Neural cell (in vitro differentiated cells): ENCODE results near the gene GABRG3. TPM values are rescaled to one million over a fixed set of nuclear protein-coding genes. Genes with fewer than 3 reads are reported as not detected.

Experiments used
- H2AFZ ChIP-seq: fragments of 200-600, 300-800 bp; sonication (generic), shearing (Covaris generic); 2 replicates; pipeline ENCODE4 v1.6.0; 2014; ENCODE audit warnings: low read depth, mild to moderate bottlenecking, antibody characterized with exemption, low read length, moderate library complexity
- H3F3A ChIP-seq: fragments of 200-600 bp; shearing (Covaris generic); 2 replicates; pipeline ENCODE4 v1.6.1; 2016; ENCODE audit warnings: mild to moderate bottlenecking, moderate library complexity, mixed read lengths, antibody characterized with exemption, low read length; ENCODE audit not compliant: insufficient read depth, poor library complexity, severe bottlenecking
- H3K27ac ChIP-seq: fragments of 200-600, 300-800 bp; sonication (generic), shearing (Covaris generic); 2 replicates; pipeline ENCODE4 v1.5.1; 2014; ENCODE audit warnings: mild to moderate bottlenecking, low read length, moderate library complexity
- H3K27me3 ChIP-seq: fragments of 300-800, 200-600 bp; sonication (generic), shearing (Covaris generic); 2 replicates; pipeline ENCODE4 v1.6.0; 2014; ENCODE audit warnings: mild to moderate bottlenecking, low read depth, low read length, moderate library complexity; ENCODE audit not compliant: insufficient read depth
- H3K36me3 ChIP-seq: fragments of 300-800, 200-600 bp; sonication (generic), shearing (Covaris generic); 2 replicates; pipeline ENCODE4 v1.5.1; 2014; ENCODE audit warnings: mild to moderate bottlenecking, antibody characterized with exemption, low read length, moderate library complexity; ENCODE audit not compliant: insufficient read depth
- H3K4me2 ChIP-seq: fragments of 300-800, 200-600 bp; sonication (generic), shearing (Covaris generic); 2 replicates; pipeline ENCODE4 v1.6.0; 2014; ENCODE audit warnings: mild to moderate bottlenecking, low read length
- H3K4me3 ChIP-seq: fragments of 300-800, 200-600 bp; sonication (generic), shearing (Covaris generic); 2 replicates; pipeline ENCODE4 v1.5.1; 2014; ENCODE audit warnings: mild to moderate bottlenecking, low read length, moderate library complexity
- H3K79me2 ChIP-seq: fragments of 200-600 bp; shearing (Covaris generic); replicated peaks from 2 replicates; pipeline ENCODE4 v1.6.0; 2014; ENCODE audit warnings: mild to moderate bottlenecking, low read length, moderate library complexity; ENCODE audit not compliant: insufficient read depth
- H3K9ac ChIP-seq: fragments of 300-800, 200-600 bp; sonication (generic), shearing (Covaris generic); 2 replicates; pipeline ENCODE4 v1.6.1; 2016; ENCODE audit warnings: mild to moderate bottlenecking, low read length, mixed read lengths
- H3K9me2 ChIP-seq: fragments of 200-600 bp; shearing (Covaris generic); 2 replicates; pipeline ENCODE4 v1.6.1; 2016; ENCODE audit warnings: mild to moderate bottlenecking, low read length, mixed read lengths; ENCODE audit not compliant: insufficient read depth
- H3K9me3 ChIP-seq: fragments of 200-600, 300-800 bp; sonication (generic), shearing (Covaris generic); 2 replicates; pipeline ENCODE4 v1.6.1; 2016; ENCODE audit warnings: mild to moderate bottlenecking, mixed run types, low read length, moderate library complexity, mixed read lengths
- H4K20me1 ChIP-seq: fragments of 200-600 bp; shearing (Covaris generic); 2 replicates; pipeline ENCODE4 v1.6.1; 2016; ENCODE audit warnings: mild to moderate bottlenecking, mixed run types; ENCODE audit not compliant: insufficient read depth
- EP300 ChIP-seq: fragments of 450-650 bp; conservative IDR thresholded peaks from 2 replicates; pipeline ENCODE4 v1.6.1; 2014; ENCODE audit warnings: antibody characterized with exemption, mild to moderate bottlenecking, moderate library complexity; ENCODE audit not compliant: poor library complexity, severe bottlenecking
- EZH2 ChIP-seq: fragments of 200-600, 300-800 bp; shearing (Covaris generic), sonication (generic); IDR thresholded peaks from 2 replicates; pipeline ENCODE4 v1.6.1; 2014; ENCODE audit warnings: antibody characterized with exemption, low read length, borderline replicate concordance, mild to moderate bottlenecking; ENCODE audit not compliant: insufficient read depth, poor library complexity, severe bottlenecking
- MXI1 ChIP-seq: fragments of 450-650 bp; conservative IDR thresholded peaks from 2 replicates; pipeline ENCODE4 v1.6.1; 2014; ENCODE audit warnings: antibody characterized with exemption, mild to moderate bottlenecking; ENCODE audit not compliant: poor library complexity, severe bottlenecking
- POLR2AphosphoS5 ChIP-seq: IDR thresholded peaks from 2 replicates; pipeline ENCODE4 v1.6.1; 2012
- RAD21 ChIP-seq: fragments of 450-650 bp; conservative IDR thresholded peaks from 2 replicates; pipeline ENCODE4 v1.6.1; 2014; ENCODE audit warnings: antibody characterized with exemption, mild to moderate bottlenecking, moderate library complexity
- SMC3 ChIP-seq: fragments of 450-650 bp; conservative IDR thresholded peaks from 2 replicates; pipeline ENCODE4 v1.6.1; 2014; ENCODE audit warnings: antibody characterized with exemption, mild to moderate bottlenecking, moderate library complexity; ENCODE audit not compliant: poor library complexity
- TAF1 ChIP-seq: IDR thresholded peaks from 2 replicates; pipeline ENCODE4 v1.6.1; 2012; ENCODE audit warnings: low read depth
- polyA plus RNA-seq: library from polyadenylated mRNA; depleted of rRNA; stranded (reverse); fragments of >200 nt; gene quantifications from 2 replicates; pipeline ENCODE4 v1.2.3, GENCODE V29; 2014
- TF ChIP-seq, protein P1 (sequence below): fragments of 450-650 bp; IDR thresholded peaks from 2 replicates; pipeline ENCODE4 v1.5.1; 2014; ENCODE audit warnings: antibody characterized with exemption, mild to moderate bottlenecking, moderate library complexity; ENCODE audit not compliant: poor library complexity, severe bottlenecking
- TF ChIP-seq, protein P2 (sequence below): IDR thresholded peaks from 2 replicates; pipeline ENCODE4 v1.6.1; 2012; ENCODE audit warnings: borderline replicate concordance

The GABRG3 gene
- polyA plus RNA-seq, 1 donor from 2014 or later, result 1.2 TPM

DNA sequence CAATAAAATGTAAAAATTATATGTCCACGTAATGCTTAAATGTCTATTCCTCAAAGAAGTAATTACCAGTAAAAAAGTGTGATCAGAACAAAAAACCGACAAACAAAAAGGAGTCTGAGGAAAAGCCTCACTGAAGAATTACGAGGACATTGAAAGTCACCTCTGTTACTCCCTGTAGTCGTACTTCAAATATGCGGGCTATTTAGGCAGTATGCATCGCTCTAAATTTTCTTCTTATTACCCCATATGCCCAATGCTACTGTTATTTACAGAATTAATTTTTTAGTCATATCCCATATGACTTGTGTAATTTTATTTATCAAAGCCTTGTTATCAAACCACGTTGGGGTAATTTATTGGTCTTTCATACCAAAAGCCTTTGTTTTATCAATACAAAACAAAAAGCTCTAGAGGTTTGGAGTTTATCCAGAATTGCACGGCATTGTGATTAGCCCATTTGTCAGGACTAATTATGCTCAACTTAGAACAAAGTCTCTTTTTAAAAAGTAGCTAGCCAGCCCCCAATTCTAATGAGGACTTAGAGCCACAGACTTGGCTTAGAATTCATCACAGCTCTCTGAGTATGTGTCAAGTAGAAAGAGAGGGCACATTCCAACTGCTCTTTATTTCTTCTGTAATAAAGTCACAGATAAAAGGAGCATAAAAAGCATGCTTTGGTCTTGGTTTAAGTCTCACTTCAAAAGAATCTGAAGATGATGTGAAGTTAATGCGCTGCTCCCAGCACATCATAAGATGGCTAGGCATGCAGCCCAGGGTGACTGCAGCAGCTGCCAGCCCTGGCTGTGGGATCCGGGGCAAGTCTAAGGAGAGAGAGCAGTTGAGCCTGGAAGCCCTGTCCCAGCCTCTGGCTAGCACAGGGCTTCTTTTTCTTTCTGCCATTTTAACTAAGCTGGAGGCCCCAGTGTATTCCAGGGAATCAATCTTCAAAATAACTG is 521.0 kb downstream of the GABRG3 start:
- Histone ChIP-seq H3K27me3 (no peaks in the 10 kb centered on the region), H3F3A (no peaks in the 10 kb centered on the region), H3K9me2 (no peaks in the 10 kb centered on the region), H3K9me3 (no peaks in the 10 kb centered on the region), H3K79me2 (no peaks in the 10 kb centered on the region), H3K36me3 (no peaks in the 10 kb centered on the region), H2AFZ (no peak overlapping the region), H3K27ac (no peak overlapping the region), H4K20me1 (no peaks in the 10 kb centered on the region), H3K4me3 (no peak overlapping the region), H3K4me2 (no peak overlapping the region), H3K9ac (no peak overlapping the region)
- TF ChIP-seq RAD21 (no peak), EZH2 (no peak), SMC3 (no peak), EP300 (no peak), MXI1 (no peak), POLR2AphosphoS5 (no peak), TAF1 (no peak)
- TF ChIP-seq, protein P1, sequence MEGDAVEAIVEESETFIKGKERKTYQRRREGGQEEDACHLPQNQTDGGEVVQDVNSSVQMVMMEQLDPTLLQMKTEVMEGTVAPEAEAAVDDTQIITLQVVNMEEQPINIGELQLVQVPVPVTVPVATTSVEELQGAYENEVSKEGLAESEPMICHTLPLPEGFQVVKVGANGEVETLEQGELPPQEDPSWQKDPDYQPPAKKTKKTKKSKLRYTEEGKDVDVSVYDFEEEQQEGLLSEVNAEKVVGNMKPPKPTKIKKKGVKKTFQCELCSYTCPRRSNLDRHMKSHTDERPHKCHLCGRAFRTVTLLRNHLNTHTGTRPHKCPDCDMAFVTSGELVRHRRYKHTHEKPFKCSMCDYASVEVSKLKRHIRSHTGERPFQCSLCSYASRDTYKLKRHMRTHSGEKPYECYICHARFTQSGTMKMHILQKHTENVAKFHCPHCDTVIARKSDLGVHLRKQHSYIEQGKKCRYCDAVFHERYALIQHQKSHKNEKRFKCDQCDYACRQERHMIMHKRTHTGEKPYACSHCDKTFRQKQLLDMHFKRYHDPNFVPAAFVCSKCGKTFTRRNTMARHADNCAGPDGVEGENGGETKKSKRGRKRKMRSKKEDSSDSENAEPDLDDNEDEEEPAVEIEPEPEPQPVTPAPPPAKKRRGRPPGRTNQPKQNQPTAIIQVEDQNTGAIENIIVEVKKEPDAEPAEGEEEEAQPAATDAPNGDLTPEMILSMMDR, result no peak
- TF ChIP-seq, protein P2, sequence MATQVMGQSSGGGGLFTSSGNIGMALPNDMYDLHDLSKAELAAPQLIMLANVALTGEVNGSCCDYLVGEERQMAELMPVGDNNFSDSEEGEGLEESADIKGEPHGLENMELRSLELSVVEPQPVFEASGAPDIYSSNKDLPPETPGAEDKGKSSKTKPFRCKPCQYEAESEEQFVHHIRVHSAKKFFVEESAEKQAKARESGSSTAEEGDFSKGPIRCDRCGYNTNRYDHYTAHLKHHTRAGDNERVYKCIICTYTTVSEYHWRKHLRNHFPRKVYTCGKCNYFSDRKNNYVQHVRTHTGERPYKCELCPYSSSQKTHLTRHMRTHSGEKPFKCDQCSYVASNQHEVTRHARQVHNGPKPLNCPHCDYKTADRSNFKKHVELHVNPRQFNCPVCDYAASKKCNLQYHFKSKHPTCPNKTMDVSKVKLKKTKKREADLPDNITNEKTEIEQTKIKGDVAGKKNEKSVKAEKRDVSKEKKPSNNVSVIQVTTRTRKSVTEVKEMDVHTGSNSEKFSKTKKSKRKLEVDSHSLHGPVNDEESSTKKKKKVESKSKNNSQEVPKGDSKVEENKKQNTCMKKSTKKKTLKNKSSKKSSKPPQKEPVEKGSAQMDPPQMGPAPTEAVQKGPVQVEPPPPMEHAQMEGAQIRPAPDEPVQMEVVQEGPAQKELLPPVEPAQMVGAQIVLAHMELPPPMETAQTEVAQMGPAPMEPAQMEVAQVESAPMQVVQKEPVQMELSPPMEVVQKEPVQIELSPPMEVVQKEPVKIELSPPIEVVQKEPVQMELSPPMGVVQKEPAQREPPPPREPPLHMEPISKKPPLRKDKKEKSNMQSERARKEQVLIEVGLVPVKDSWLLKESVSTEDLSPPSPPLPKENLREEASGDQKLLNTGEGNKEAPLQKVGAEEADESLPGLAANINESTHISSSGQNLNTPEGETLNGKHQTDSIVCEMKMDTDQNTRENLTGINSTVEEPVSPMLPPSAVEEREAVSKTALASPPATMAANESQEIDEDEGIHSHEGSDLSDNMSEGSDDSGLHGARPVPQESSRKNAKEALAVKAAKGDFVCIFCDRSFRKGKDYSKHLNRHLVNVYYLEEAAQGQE, result no peak

DNA sequence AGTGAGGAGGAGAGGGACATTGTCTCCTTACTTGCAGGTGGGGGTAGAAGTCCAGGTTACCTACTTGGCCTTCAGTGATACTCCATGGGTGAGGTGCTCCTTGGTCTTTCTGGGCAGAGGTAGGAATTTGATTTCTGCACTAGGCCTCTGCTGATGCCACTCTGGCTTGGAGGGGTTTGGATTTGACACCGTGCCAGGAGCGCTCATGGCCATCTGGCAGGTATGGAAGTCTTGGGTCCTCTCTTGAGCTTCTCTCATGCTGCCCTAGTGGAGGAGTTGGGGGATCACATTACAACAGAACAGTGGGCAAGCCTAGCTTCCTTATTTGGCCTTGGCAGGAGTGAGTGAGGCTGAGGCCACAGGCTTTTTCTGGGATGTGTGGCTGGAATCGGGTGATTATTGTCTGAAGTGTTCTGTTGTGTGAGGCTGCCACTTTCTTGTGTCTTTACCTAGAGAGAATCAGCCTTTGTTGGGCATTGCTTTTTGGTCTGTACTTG is 525.0 kb downstream of the GABRG3 start:
- no peaks in the 10 kb centered on the region for H3F3A ChIP-seq
- no peaks in the 10 kb centered on the region for H3K9me3 ChIP-seq
- no peak overlapping the region for H3K27ac ChIP-seq
- no peaks in the 10 kb centered on the region for H3K27me3 ChIP-seq
- H3K9ac ChIP-seq, result no peak overlapping the region
- no peak for TF ChIP-seq SMC3
- no peak for TF ChIP-seq EZH2
- TF ChIP-seq, protein P1, result no peak
- no peaks in the 10 kb centered on the region for H3K9me2 ChIP-seq
- no peaks in the 10 kb centered on the region for H4K20me1 ChIP-seq
- no peak overlapping the region for H3K4me3 ChIP-seq
- H3K36me3 ChIP-seq, result no peaks in the 10 kb centered on the region
- H3K79me2 ChIP-seq, result no peaks in the 10 kb centered on the region
- H3K4me2 ChIP-seq, result no peak overlapping the region
- no peak overlapping the region for H2AFZ ChIP-seq
